Stimulated activated CD8-positive, alpha-beta memory T cell treated with anti-CD3 and anti-CD28 coated beads, Interleukin-7, amount 100 ng/mL, for 4 hours (primary cell): ENCODE results near the gene ADGRG1.

Experiments
- DNase-seq, 2 donors: peaks; one replicate each; pipeline ENCODE4 v3.0.0-alpha.2; 2020; ENCODE audit warnings: low read depth in 2 of 2

Gene ADGRG1

DNA sequence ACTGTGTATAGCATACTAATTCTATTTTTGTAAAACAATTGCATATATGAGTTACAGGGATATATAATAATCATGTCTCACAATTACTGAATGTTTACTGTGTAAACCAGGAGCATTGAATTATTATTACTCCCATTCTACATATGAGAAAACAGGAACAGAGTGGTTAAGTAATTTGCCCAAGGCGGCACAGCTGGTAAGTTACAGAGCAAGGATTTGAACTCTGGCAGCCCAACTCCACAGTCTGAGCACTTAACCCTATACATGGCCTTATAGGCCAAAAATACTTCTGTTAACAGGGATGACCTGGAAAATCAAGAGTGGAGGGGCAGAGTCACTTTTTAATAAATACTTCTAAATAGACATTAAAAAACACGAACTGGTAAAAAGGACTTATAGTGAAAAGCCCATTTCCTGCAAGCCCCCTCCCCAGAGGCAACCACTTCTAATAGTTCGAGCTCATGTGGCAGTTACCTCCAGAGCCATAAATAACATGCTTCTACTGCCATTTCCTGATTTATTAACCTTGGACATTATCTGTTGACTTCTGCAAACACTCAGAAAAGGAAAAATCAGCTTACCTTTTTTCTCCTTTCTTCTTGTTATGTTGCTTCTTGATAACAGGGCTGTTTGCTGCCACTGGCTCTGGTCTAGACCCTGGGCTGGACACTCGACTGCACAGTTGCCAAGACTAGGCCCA is 22.1 kb upstream of the ADGRG1 start:
- no peak for DNase-seq

DNA sequence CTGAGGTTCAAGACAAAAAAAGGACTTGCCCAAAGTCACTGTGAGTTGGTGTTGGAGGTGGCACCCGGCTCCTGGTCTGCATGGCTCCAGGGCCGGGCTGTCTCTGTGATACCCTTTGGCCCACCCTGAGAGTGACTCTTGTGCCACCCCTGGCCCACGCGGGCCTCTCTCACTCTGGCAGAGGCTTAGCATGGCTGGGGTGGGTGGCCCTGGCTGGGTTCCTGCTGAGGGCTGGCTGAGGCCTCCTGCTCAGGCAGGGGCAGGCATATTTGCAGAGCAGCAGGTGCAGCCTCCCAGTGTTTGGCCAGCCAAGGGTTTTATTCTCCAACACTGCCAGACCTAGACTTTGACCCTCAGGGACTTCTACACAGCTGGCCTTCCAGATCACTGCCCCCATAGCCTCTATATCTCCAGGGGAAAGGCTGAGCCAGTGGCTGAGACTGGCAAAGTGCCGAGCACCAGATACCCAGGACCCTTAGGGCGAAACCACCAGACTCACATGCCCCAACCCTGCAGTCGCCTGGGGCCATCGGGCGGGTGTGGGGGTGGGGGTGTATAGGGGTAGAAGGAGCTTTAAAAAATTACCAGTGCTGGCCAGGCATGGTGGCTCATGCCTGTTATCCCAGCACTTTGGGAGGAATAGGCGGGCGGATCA is 21.5 kb upstream of the ADGRG1 start:
- DNase-seq, result no peak

DNA sequence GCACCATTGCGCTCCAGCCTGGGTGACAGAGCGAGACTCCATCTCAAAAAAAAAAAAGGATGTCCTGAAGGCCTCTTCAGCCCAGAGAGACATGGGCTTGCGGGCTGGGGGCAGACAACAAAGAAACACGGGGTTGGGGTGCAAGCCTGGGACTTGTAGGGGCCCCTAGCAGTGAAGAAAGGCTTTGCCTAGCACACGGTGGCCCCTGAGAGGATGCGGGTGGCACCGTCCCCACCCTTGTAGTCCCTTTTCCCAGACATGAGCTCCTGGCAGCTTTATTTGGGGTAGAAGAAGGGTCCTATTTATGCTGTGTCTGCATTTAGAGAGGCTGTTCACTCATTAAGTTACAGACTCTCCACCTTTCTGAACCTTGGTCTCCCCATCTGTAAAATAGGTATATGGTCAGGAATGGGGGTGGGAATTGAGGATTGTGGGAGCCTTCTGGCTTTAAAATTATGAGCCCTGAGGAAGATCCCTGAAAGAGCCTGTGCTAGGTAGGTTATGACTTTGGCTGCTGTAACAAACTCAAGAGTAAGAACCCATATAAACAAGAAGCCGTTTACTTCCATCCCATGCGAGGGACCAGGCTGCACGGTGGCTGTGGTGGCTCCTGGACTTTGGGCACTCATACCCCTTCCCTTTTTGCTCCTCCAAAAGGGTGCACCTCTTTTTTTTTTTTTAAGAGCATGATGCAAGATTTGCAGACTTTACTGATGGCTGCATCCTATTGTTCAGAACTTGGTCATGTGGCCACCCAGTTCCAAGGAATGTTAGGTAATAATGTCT is 20.6 kb upstream of the ADGRG1 start:
- DNase-seq, result no peak

DNA sequence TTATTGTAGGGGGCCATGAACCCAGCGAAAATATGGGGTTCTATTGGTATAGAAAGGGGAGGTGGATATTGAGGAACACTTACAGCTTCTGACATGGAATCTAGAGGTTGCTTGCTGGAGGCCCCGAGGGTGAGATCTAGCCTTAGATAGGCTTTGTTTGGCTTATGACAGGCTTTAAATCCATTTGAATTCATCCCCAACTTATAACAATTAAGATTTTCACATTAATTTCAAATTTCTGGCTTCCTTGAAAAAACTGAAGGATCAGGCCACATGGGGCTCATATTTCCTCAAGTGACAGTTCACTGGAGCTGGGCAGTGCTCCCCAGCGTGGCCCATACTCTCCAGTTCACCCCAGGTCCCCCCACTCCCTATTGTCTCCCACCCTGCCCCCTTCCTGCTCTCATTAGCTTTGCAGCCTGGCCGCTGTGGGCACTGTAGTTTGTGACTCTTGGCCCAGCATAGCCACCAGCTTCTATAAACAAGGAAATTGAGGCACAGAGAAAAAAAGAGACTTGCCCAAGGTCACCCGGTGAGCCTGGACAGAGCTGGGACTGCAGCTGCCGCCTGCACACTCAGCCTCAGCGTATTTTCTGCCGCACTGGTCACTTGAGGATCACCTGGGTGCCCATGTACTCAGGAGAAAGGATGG is 19.8 kb upstream of the ADGRG1 start:
- no peak for DNase-seq

DNA sequence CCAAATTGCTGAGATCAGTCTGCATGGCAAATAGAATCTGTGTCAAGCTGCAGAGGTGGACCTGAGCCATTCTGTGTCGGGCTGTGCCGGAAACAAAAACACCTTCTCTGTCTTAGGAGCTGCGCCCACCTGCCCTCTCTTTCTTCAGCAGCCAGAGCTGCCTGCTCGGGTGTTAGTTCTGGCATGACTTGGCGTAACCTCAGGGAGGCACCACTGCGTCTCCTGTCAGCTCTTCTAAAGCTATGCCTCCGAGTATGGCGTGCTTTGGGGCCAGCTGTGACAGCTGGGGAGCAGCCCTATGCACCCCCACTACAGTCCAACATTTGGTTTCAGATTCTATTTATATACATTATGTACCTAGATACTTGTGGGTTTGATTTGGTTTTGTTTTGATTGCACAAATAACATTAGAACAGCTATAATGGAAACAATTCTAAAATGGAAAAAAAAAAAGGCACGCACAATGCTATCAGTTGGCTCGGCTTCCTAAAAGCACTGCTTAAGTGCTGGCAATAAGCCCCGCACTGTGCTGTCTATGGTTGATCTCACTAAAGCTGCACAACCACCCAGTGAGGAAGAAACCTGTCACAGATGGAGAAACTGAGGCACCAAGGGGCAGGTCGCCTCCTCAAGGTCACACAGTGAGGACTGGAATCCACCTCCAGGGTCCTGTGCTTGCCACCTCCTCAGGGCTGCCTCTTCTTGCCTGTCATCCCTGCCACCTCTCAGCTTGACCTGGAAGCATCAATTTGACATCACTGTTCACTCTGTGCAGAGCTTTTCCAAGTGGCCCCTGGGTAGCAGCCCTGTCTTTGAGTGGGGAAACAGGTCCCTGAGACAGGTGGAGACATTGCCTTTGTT is 18.7 kb upstream of the ADGRG1 start:
- peak; percentile 35 to 50 for DNase-seq

DNA sequence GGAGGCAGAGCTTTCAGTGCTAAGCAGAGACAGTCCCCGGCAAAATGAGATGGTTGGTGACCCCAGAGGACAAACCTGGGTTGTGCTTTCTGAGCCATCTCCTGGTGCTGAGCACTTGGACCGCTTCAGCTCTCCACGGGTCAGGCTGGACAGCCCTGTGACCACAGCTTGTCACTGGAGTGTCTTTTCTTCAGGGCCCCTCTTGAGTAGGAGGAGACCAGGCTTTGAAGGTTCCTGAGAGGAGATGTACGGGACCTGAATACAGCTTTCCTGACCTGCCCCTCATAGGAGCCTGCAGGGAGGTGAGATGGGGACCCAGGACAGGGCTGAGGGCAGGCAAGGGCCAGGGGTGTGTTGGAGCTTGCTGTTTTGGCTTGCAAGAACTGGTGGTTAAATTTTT is 17.8 kb upstream of the ADGRG1 start:
- DNase-seq, result no peak

DNA sequence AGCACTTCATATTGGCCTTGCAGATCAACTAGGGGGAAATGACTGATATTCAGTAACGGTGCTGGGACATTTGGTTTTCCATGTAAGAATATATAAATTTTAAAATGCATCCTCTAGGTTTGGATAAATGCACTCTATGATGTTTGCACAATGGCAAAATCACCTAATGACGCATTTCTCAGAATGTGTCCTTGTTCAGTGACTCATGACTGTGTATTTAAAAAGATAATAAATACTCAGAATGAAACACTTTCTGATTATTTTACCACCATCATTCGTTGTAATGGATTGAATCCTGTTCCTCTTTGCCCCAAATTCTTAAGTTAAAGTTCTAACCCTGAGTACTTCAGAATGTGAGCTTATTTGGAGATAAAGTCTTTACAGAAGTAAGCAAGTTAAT is 17.2 kb upstream of the ADGRG1 start:
- DNase-seq, result no peak

DNA sequence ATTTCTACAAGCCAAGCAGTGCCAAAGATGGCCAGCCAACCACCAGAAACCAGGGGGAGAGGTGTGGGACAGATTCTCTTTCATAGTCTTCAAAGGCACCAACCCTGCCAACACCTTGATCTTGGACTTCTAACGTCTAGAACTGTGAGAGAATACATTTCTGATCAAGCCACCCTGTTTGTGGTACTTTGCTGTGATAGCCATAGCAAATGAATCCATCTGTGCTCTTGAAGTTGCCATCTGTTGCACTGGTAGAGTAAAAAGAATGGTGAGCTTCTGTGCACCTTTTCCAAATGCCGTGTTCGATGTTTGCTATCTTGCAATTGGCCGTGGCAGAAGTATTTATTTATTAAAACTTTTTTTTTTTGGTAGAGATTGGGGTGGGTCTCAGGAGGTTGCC is 16.7 kb upstream of the ADGRG1 start:
- DNase-seq, result no peak

DNA sequence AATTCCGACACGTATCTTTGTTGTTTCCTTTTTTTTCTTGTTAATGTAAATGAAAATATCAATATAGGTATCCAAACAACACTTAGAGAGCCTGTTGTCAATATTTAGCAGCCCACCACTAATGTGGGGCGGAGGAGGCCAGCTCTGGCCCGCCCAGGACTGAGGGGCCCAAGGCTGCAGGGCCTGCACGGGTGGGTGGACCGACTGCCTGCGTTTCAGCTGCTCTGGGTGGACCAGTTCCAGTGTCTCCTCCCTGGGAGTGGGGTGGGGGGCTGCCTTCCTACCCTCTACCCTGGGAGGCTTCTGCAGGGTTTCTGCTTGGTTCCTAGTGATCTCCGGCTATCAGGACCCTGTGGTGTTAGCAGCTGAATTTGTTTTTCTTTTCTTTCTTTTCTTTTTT is 15.9 kb upstream of the ADGRG1 start:
- DNase-seq, result no peak

DNA sequence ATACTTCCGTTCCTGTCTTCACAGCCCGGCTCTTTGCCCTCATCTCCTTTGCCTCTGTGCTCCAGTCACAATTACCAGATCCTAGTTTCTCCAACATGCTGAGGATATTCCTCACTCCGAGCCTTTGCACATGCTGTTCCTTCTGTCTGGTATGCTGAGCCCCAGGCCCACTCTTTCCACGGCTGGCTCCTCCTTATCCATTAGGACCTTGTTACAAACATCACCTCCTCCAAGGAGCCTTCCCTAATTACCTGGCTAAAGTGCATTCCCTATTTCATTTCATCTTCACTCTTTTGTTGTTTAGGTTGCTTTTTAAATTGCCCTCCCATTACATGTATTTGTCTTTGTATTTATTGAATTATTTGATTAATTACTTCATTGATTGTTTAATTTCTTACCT is 14.9 kb upstream of the ADGRG1 start:
- no peak for DNase-seq

DNA sequence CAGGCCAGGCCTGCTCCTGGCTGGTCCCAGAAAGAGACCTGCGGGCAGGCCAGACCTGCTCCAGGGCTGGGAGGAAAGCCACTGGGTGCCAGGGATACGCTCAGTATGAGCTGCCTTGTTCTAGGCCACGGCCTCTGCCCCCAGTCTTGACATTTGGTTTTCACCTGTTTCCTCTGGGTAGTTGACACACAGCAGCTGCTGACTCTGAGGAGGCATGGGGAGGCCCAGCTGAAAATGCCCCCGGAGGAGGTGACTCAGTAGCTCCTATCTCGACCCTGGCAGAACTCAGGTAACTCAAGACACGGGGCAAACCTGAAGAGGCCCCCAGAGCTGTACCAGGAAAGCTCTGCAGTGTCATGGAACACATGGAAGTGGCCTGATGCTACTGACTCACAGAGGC is 13.9 kb upstream of the ADGRG1 start:
- peak in 1 of 2 donors; percentile 55 for DNase-seq

DNA sequence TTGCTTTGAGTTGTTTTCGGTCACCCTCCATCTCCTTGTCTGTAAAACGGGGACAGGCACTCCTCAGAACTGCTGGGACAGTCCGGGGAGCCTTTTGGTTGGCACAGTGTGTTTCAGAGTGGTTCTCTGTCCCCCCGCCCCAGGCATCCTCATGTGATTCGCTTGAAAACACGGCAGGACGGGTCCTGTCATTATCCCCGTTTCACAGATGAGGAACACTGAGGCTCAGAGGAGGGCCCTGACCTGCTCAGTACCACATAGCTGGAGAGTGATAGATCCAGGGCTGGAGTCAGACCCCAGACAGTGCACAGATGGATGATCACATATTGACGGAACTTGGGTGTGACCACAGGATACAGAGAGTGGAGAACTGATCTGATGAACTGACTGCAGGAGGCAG is 13.5 kb upstream of the ADGRG1 start:
- no peak for DNase-seq

DNA sequence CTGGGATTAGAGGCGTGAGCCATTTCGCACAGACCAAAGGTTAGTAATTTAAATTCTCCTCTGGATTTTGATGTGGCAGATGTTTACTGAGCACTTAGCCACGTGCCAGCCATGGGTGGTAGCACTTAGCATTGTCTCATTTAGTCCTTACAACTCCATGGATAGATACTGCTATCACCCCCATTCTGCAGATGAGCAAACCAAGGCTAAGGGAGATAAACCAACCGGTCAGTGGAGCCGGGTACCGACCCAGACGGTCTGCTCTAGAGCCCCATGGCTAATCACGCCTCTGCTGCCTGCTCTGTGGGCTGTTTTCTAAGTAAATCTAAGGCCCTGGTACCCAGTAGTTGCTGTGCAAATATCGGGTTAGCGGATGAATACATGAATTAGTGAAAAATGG is 12.6 kb upstream of the ADGRG1 start:
- DNase-seq, result no peak

DNA sequence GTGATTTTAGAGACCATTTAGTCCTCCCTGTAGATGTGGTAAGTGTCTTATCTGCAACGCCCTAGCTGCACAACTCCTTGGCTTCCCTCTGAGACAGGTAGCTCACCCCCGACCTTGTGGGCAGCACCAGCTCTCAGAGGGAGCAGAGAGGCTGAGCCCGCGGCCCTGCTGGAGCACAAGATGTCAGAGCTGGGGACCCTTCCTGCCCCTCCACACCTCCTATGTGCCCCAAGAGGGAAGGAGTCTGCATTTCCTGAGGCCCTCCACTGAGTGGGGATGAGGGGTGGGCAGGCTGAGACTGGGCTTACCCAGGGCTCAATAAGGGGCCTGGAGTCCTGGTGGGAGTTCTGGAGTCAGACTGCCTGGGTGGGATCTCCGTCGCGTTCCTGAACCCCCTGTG is 12.2 kb upstream of the ADGRG1 start:
- DNase-seq, result no peak

DNA sequence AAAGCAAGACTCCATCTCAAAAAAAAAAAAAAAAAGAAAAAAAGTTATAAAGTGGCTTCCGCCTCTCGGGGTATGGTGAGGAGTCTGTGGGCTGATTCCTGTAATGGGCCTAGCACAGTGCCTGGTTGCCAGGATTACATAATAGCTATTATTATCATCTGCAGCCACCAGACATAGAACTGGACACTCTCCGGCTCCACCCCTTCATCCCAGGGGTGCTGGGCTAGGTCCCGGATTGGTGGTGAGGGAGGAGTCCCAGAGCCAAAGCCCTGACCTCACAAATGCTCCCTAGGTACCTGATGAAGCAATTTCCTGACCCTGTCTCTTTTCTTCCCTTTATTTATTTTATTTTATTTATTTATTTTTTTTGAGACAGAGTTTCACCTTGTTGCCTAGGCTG is 11.6 kb upstream of the ADGRG1 start:
- DNase-seq, result no peak

DNA sequence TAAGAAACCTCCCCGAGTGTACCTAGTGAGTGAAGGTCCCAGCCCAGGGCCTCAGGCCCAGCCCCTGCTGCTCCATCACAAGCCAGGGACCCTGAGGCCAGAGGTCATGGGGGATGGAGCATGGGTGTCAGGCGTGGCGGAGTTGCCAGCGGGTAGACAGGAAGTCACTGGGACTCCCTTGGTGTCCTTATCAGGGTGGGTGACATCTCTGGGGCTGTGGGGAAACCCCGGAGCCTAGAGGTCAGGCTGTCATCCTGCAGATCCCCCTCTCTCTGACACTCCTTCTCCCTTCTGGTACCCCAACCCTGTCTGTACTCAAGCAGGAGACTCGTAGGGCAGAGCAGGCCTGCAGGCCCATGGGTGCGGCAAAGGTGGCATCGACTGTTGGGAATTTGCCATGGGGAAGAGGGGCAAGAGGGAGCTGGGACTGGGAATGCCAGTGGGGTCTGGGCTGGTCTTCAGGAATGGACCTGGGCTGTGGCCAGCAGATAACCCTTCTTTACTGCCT is 10.8 kb upstream of the ADGRG1 start:
- DNase-seq, result no peak

DNA sequence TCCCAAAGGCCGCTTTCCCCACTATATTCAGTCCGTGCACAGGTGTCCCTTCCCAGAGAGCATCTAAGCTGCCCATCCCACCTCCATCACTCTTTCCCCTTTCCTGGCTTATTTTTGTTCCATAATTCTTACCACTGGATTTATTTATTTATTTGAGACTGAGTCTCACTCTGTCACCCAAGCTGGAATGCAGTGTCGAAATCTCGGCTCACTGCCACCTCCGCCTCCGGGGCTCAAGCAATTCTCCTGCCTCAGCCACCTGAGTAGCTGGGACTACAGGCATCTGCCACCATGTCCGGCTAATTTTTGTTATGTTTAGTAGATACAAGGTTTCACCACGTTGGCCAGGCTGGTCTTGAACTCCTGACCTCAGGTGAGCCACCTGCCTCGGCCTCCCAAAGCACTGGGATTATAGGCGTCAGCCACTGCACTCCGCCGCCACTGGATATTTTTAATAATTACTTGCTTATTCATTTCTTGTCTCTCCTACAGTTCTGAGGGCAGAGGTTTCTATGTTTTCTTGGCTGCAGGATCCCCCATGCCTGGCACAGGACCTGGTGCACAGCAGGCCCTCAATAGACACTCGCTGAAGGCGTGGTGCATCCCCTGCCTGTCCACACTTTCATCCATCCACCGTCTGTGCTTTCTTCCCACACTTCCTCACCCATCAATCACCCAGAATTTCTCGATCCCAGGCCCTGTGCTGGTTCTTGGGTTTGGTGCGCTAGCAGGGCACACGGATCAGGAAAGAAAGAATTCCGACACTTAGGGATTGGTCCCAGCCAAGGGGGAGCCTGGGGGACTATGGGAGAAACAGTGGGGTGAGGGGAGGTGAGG is 9.9 kb upstream of the ADGRG1 start:
- no peak for DNase-seq

DNA sequence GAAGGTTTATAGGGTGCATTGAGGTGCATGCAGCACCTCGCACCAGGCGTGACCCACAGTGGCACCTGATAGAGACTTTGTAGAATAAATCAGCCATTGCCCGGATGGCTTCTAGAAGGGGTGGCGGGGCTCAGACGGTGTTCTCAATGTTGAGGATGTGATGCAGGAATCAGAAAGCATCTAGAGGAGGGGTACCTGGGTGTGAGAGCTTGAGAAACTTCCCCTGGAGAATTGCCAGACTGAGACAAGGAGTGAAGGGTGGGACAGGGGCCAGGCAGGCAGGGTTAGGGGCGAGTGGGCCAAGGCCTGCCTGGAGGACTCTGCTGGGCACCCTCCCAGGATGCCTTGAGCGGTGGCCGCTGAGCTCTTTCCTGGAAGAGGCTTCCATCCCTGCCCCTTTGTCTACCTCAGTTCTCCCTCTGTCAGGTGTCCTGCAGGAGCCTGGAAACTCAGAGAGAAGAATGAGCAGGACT is 9.3 kb upstream of the ADGRG1 start:
- DNase-seq, result no peak

DNA sequence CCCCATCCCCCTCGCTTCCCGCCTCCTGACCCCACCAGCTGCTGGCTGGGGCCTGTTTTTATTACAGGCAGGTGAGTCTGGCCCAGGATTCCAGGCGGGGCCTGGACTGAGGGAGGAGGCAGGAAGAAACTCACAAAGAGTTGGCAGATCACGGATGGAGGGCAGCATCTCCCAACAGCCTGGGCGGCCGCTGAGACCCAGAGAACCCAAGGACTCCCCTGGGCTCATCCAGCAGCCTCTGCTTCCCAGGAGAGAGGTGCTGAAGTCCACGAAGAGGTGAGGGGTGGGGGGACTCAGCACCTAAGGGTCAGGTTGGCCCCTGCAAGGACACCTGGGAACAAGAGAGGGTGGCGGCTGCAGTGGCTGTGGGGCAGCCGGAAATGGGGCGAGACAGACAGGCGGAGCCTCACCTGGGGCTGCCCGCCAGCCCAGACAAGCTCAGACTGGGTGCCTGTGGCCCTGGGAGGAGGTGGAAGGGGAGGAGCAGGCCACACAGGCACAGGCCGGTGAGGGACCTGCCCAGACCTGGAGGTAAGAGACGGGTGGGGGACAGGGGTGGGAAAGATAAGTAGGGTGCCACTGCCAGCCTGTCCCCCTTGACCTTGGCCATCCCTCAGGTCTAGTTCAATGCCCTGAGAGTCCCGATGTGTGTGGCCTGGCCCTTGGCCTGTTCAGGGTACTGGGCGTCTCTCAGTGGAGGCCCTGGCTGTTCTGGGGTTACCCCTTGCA is 8.7 kb upstream of the ADGRG1 start:
- no peak for DNase-seq
